GM19035 (cell line): ENCODE measurements around the gene ELOA.
A peak's percentile ranks its signal among the peaks of the same experiment; 100 is the strongest.

ENCODE experiments used
- ATAC-seq: cut with Tn5 transposase; IDR thresholded peaks from one replicate; pipeline ENCODE4 v1.9.1; 2021; ENCODE audit not compliant: unreplicated experiment

Gene ELOA

GRCh38 chr1:23736437-23737134 lies 6.7 kb upstream of the ELOA start:
- ATAC-seq, result no peak

GRCh38 chr1:23741609-23742008 lies 1.7 kb upstream of the ELOA start:
- ATAC-seq, result no peak

DNA sequence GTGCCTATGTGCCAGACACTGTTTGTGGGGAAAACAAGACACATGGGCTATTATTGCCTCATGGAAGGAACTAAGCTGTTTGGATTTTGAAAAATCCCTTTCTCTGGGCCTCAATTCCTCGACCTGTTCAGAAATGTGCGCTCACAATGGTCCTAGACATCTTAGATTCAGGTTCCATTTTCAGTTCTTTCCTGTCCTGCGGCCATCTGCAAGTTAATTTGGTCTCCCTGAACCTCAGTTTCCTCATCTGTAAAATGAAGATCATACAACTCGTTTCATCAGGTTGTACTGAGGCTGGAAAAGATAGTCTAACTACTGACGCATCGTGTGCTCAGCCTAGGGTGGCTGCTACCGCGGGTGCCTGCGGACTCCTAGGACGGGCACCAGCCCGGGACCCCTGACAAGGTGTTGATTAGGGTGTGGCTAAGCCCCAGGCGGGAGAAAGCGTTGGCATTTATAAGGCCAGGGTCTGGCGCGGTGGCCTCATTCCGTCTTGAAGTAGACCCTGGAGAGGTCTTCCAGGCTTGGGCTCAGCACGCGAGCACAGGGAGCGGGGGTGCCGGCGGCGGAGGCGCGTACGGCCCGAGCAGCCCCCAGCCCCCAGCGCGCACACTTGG lies 493 bp upstream of the ELOA start:
- peak; percentile 16 for ATAC-seq

DNA sequence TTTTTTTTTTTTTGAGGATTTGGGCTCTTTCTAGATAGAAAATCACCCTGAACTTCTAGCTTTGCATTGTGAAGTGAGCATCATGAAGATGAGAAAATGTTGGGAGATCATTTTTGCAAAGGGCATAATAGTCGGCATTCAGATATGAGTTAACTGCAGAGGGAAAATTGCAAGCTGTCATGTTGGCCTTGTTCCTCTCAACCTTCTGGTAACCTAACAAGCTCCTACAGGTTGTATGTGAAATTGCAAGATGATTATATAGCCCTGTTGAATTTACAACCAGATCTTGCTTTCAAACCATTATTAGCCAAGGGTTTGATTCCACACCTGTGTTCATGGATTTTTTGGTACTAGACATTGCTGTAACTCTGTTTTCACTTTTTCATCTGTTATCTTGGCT lies 2.2 kb downstream of the ELOA start:
- no peak for ATAC-seq

- ATAC-seq, result no peak
Observed at GRCh38 chr1:23748016-23748415, 4.7 kb downstream of the ELOA start.

DNA sequence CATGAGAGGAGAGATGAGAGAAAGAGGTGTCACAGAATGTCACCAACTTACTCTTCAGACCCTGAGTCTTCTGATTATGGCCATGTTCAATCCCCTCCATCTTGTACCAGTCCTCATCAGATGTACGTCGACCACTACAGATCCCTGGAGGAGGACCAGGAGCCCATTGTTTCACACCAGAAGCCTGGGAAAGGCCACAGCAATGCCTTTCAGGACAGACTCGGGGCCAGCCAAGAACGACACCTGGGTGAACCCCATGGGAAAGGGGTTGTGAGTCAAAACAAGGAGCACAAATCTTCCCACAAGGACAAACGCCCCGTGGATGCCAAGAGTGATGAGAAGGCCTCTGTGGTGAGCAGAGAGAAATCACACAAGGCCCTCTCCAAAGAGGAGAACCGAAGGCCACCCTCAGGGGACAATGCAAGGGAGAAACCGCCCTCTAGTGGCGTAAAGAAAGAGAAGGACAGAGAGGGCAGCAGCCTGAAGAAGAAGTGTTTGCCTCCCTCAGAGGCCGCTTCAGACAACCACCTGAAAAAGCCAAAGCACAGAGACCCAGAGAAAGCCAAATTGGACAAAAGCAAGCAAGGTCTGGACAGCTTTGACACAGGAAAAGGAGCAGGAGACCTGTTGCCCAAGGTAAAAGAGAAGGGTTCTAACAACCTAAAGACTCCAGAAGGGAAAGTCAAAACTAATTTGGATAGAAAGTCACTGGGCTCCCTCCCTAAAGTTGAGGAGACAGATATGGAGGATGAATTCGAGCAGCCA lies 8.0 kb downstream of the ELOA start:
- ATAC-seq, result no peak

DNA sequence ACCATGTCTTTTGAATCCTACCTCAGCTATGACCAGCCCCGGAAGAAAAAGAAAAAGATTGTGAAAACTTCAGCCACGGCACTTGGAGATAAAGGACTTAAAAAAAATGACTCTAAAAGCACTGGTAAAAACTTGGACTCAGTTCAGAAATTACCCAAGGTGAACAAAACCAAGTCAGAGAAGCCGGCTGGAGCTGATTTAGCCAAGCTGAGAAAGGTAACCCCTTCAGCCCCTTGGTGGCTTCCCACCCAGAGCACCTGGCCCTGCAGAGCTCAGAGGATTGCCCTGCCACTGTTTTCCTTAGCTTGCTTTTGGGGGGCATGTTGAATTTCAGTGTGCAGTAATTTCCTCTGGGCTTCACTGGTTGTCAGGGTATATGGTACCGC lies 8.5 kb downstream of the ELOA start:
- ATAC-seq, result no peak

DNA sequence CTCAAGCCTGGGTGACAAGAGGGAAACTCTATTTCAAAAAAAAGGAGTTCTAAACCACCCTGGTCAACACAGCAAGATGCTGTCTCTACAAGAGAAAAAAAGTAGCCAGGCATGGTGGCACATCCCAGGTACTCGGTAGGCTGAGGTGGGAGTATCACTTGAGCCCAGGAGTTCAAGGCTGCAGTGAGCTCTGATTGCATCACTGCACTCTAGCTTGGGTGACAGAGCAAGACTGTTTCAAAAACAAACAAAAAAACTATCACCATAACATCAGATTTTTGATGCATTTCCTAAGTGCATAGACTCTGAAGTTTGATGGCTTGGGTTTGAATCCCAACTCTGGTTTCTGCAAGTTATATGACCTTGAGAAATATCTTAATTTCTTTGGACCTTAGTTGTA lies 9.6 kb downstream of the ELOA start:
- no peak for ATAC-seq

GRCh38 chr1:23756676-23757075 lies 13.4 kb downstream of the ELOA start:
- no peak for ATAC-seq

DNA sequence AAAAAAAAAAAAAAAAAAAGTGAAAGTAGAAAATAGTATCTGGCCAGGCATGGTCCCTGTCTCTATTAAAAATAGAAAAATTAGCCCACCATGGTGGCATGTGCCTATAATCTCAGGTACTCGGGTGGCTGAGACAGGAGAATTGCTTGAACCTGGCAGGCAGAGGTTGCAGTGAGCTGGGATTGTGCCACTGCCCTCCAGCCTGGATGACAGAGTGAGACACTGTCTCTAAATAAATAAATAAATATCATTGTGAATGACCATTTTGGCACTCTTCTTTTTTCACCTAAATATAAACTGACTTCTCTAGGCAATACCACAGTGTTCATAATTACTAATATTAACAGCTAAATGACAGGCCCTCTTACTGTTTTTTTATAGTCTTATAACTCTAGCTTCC lies 14.5 kb downstream of the ELOA start:
- no peak for ATAC-seq

DNA sequence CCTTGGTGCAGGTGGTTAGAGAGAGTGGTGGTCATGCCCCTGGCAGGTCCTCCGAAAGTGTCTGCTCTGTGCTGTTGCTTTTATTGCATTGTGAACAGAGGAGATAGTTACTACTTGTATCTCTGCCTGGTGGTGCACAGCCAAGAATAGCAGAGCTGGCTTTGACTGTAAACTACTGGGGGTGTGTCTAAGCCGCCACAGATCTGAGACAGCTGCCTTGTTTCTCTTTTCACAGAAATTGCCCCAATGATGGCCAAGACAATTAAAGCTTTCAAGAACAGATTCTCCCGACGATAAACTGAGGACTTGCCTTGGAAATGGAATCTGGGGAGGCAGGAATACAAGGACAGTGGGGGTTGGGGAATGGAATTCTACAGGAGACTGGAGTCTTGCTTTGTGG lies 16.0 kb downstream of the ELOA start:
- ATAC-seq, result no peak

- no peak for ATAC-seq
Observed at GRCh38 chr1:23763041-23763577, 19.8 kb downstream of the ELOA start.

DNA sequence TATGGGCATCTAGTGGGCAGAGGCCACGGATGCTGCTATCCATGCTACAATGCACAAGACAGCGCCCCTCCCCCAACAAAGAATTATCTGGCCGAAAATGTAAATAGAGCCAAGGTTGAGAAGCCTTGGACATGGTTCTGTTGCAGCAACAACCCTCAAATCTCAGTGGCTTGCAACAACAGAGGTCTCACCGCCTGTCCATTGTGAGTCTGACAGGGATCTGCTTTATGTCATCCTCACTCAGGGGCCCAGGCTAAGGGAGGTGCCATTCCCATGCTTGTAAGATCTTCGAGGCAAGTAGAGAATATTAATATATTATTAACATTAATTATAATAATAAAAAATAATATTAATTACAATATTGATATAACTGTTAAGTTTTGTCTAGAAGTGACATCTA lies 25.5 kb downstream of the ELOA start:
- ATAC-seq, result no peak

- ATAC-seq, result no peak
Observed at GRCh38 chr1:23772049-23772853, 29.0 kb downstream of the ELOA start.

DNA sequence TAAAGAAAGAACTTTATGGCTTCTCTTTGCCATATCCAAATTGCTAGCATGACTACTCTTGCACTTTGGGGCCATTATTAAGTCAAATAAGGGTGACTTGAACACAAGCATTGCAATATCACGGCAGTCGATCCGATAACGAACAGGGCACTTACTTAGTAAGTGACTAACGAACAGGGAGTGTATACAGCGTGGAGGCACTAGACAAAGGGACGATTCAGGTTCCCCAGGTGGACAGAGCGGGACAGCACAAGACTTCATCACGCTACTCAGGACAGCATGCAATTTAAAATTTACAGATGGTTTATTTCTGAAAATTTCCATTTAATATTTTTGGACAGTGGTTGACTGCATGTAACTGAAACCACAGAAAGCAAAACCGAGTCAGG lies 29.6 kb downstream of the ELOA start:
- ATAC-seq, result no peak

- no peak for ATAC-seq
Observed at GRCh38 chr1:23774174-23774880, 31.1 kb downstream of the ELOA start.

- ATAC-seq, result no peak
Observed at GRCh38 chr1:23776217-23776616, 32.9 kb downstream of the ELOA start.

DNA sequence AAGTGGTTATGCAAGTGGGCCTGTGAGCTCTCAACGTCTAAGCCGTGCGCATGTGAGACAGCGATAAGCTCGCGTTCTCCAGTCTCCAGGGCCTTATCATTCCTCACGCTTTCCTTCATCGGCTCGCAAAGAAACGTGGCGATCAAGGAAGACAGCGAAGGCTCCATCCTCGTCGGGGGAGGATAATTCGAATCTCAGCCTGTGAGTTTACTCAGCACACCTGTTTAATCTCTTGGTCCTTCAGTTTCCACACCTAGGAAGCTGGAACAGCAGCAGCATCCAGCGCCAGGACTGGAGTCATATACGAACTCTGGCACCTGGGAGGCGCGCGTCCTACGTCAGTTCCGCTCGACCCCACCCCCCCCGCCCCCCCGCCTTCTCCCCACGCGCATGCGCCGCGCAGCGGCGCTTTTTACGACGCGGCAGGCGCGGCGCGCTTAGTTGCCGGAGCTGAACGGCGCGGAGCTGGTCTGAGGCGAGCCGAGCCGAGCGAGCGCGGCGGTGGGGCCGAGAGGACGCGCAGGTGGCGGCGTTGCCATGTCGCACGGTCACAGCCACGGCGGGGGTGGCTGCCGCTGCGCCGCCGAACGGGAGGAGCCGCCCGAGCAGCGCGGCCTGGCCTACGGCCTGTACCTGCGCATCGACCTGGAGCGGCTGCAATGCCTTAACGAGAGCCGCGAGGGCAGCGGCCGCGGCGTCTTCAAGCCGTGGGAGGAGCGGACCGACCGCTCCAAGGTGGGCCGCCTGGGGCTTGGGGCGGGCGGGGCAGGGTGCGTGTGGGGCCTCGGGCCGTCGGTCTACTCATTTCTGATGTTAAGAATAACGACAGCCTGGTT lies 34.9 kb downstream of the ELOA start, which contains the start of gene PITHD1:
TSS of gene PITHD1 (plus strand) at position 440 of the 836 bp plus-strand sequence. CDS start at position 538, 98 bp downstream.
- peak; percentile 84 for ATAC-seq

DNA sequence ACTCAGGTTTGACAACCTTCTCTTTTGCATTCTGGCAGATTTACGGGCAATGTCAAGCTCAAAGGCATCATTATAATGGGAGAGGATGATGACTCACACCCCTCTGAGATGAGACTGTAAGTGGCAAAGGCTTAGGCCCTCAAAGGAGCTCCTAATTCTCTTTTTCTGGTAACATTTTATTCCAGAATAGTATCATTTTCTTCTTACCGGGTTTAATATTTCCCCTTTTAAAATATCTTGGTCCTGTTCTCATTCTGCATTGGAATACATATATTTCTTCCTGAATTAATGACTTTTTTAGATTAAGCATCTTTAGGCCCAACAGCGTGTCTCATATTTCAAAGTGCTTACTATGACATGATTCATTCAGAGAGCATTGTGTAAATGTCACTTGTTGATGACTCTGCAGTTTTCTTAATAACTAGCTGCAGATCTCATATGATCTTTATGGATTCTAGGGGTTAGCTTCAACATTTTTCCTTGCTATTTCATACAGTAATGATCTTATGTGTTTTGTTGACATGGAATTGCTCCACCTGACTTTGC lies 36.6 kb downstream of the ELOA start:
- no peak for ATAC-seq
